Measurements from ENCODE around the gene VPS18. TPM values are rescaled to one million over a fixed set of nuclear protein-coding genes. Genes with fewer than 3 reads are reported as not detected.
A peak's percentile ranks its signal among the peaks of the same experiment; 100 is the strongest.

The VPS18 gene
- total RNA-seq, 1 experiment from 2014 or later = 14.3 TPM

GRCh38 chr15:40922608-40923005 is 28.4 kb downstream of the VPS18 start:
- no TSS peak for BruUV-seq (replicated peaks)
- peaks cover 25% of the 10 kb centered on the region for H3K27me3 Mint-ChIP-seq (ENCODE audit: unreplicated experiment)
- no peaks in the 10 kb centered on the region for H3K36me3 Mint-ChIP-seq (ENCODE audit: insufficient read depth, unreplicated experiment)
- no peak overlapping the region for H3K4me3 Mint-ChIP-seq (ENCODE audit: low read depth, unreplicated experiment)
- H3K4me1 Mint-ChIP-seq (ENCODE audit: low read depth, unreplicated experiment) = no peaks in the 10 kb centered on the region
- intact Hi-C loops (cut with micrococcal nuclease; ENCODE audit: unreplicated experiment) = no loop called here
- CTCF ChIA-PET = no interaction called here
- H3K9me3 Mint-ChIP-seq (ENCODE audit: low read depth, unreplicated experiment) = no peaks in the 10 kb centered on the region
- DNase-seq = no peak
- no peak overlapping the region for H3K27ac Mint-ChIP-seq (ENCODE audit: unreplicated experiment)
- TF ChIP-seq, protein P1, sequence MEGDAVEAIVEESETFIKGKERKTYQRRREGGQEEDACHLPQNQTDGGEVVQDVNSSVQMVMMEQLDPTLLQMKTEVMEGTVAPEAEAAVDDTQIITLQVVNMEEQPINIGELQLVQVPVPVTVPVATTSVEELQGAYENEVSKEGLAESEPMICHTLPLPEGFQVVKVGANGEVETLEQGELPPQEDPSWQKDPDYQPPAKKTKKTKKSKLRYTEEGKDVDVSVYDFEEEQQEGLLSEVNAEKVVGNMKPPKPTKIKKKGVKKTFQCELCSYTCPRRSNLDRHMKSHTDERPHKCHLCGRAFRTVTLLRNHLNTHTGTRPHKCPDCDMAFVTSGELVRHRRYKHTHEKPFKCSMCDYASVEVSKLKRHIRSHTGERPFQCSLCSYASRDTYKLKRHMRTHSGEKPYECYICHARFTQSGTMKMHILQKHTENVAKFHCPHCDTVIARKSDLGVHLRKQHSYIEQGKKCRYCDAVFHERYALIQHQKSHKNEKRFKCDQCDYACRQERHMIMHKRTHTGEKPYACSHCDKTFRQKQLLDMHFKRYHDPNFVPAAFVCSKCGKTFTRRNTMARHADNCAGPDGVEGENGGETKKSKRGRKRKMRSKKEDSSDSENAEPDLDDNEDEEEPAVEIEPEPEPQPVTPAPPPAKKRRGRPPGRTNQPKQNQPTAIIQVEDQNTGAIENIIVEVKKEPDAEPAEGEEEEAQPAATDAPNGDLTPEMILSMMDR (IDR thresholded peaks at IDR 0.05; ENCODE audit: unreplicated experiment) = no peak

GRCh38 chr15:40923551-40923950 is 29.3 kb downstream of the VPS18 start:
- TF ChIP-seq, protein P1 (IDR thresholded peaks at IDR 0.05; ENCODE audit: unreplicated experiment) = no peak
- H3K4me3 Mint-ChIP-seq (ENCODE audit: low read depth, unreplicated experiment) = no peak overlapping the region
- no peak overlapping the region for H3K27ac Mint-ChIP-seq (ENCODE audit: unreplicated experiment)
- CTCF ChIA-PET = no interaction called here
- H3K27me3 Mint-ChIP-seq (ENCODE audit: unreplicated experiment) = peaks cover 27% of the 10 kb centered on the region
- H3K36me3 Mint-ChIP-seq (ENCODE audit: insufficient read depth, unreplicated experiment) = no peaks in the 10 kb centered on the region
- H3K4me1 Mint-ChIP-seq (ENCODE audit: low read depth, unreplicated experiment) = no peaks in the 10 kb centered on the region
- intact Hi-C loops (cut with micrococcal nuclease; ENCODE audit: unreplicated experiment) = no loop called here
- no TSS peak for BruUV-seq (replicated peaks)
- DNase-seq = no peak
- H3K9me3 Mint-ChIP-seq (ENCODE audit: low read depth, unreplicated experiment) = no peaks in the 10 kb centered on the region

GRCh38 chr15:40925495-40925862 is 31.2 kb downstream of the VPS18 start:
- H3K27me3 Mint-ChIP-seq (ENCODE audit: unreplicated experiment) = peaks cover 37% of the 10 kb centered on the region
- no peak overlapping the region for H3K27ac Mint-ChIP-seq (ENCODE audit: unreplicated experiment)
- TF ChIP-seq, protein P1 (IDR thresholded peaks at IDR 0.05; ENCODE audit: unreplicated experiment) = no peak
- no peaks in the 10 kb centered on the region for H3K9me3 Mint-ChIP-seq (ENCODE audit: low read depth, unreplicated experiment)
- peak overlapping the region; percentile 46 for H3K4me3 Mint-ChIP-seq (ENCODE audit: low read depth, unreplicated experiment)
- intact Hi-C loops (cut with micrococcal nuclease; ENCODE audit: unreplicated experiment) = no loop called here
- CTCF ChIA-PET = no interaction called here
- peaks cover 7% of the 10 kb centered on the region for H3K4me1 Mint-ChIP-seq (ENCODE audit: low read depth, unreplicated experiment)
- DNase-seq = no peak
- no TSS peak for BruUV-seq (replicated peaks)
- peaks cover 5% of the 10 kb centered on the region for H3K36me3 Mint-ChIP-seq (ENCODE audit: insufficient read depth, unreplicated experiment)

DNA sequence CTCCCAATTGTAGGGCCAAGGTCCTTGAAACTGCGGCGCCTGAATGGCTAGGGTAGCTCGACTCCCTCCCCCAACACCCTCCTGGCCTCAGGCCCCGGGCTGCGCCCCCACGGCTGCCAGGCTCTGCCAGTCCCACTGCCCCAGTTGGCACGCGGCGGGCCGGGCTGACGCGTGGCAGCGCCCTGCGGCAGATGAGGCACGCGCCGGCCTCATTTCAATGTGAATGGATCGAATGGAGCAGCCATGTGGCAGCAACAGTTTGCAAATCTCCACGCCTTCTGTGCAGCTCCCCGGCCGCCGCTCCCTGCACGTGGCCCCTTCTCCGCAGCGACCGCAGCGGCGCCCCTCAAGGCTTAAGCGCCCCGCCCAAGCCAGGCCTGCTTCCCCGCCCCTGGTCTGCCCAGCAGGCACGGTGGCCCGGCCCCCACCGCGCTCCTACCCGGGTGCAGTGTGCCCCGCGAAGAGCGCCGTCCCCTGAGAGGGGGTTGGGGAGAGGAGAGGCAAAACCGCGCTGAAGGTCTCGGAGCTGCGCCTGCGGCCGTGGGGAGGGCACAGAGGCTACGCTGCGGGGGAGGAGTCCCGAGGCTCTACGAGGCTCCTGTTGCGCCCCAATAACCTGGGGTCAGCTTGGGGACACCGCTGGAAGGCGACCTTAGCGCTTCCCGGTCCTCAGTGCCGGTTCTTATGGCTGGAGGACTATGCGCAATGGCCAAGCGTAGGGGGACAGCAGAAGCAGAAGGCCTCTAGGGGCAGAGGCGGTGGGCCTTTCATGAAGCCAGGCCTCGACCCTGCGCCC is 31.8 kb downstream of the VPS18 start:
- intact Hi-C loops (cut with micrococcal nuclease; ENCODE audit: unreplicated experiment) = no loop called here
- Mint-ChIP-seq H3K36me3 (ENCODE audit: insufficient read depth, unreplicated experiment) (peaks cover 6% of the 10 kb centered on the region), H3K27ac (ENCODE audit: unreplicated experiment) (no peak overlapping the region), H3K4me3 (ENCODE audit: low read depth, unreplicated experiment) (peak overlapping the region; percentile 46), H3K4me1 (ENCODE audit: low read depth, unreplicated experiment) (peaks cover 8% of the 10 kb centered on the region), H3K27me3 (ENCODE audit: unreplicated experiment) (peaks cover 43% of the 10 kb centered on the region), H3K9me3 (ENCODE audit: low read depth, unreplicated experiment) (no peaks in the 10 kb centered on the region)
- BruUV-seq (replicated peaks) = no TSS peak
- no peak for DNase-seq
- TF ChIP-seq, protein P1 (IDR thresholded peaks at IDR 0.05; ENCODE audit: unreplicated experiment) = no peak
- CTCF ChIA-PET = no interaction called here

Measured in Calu3 (cell line).